ENCODE results near the gene PPM1E. TPM values are rescaled to one million over a fixed set of nuclear protein-coding genes. Genes with fewer than 3 reads are reported as not detected.

The PPM1E gene
- polyA plus RNA-seq, 1 donor from 2014 or later, result 39.5 TPM

GRCh38 chr17:59002848-59003247, 247.2 kb downstream of the PPM1E start:
- H3K9me2 ChIP-seq (ENCODE audit: insufficient read depth, low read length), result no peaks in the 10 kb centered on the region
- H3K36me3 ChIP-seq (ENCODE audit: insufficient read depth, low read length), result peaks cover 11% of the 10 kb centered on the region
- no peak overlapping the region for H3K27ac ChIP-seq (ENCODE audit: low read length)
- H4K20me1 ChIP-seq (ENCODE audit: insufficient read depth), result no peaks in the 10 kb centered on the region
- no peaks in the 10 kb centered on the region for H3F3A ChIP-seq (ENCODE audit: insufficient read depth, low read length, poor library complexity, severe bottlenecking)
- no peak overlapping the region for H3K9ac ChIP-seq (ENCODE audit: low read length)
- no peak overlapping the region for H2AFZ ChIP-seq (ENCODE audit: low read depth, low read length)
- no peaks in the 10 kb centered on the region for H3K79me2 ChIP-seq (replicated peaks; ENCODE audit: insufficient read depth, low read length)
- no peaks in the 10 kb centered on the region for H3K27me3 ChIP-seq (ENCODE audit: insufficient read depth, low read depth, low read length)
- H3K9me3 ChIP-seq (ENCODE audit: low read length), result no peaks in the 10 kb centered on the region
- no peak overlapping the region for H3K4me2 ChIP-seq (ENCODE audit: low read length)
- H3K4me3 ChIP-seq (ENCODE audit: low read length), result no peak overlapping the region
- TF ChIP-seq MXI1 (conservative IDR thresholded peaks at IDR 0.05; ENCODE audit: poor library complexity, severe bottlenecking) (no peak), REST (IDR thresholded peaks at IDR 0.05; ENCODE audit: borderline replicate concordance) (no peak), EP300 (conservative IDR thresholded peaks at IDR 0.05; ENCODE audit: poor library complexity, severe bottlenecking) (no peak), SMC3 (conservative IDR thresholded peaks at IDR 0.05; ENCODE audit: poor library complexity) (no peak), POLR2AphosphoS5 (IDR thresholded peaks at IDR 0.05) (no peak), TAF1 (IDR thresholded peaks at IDR 0.05; ENCODE audit: low read depth) (no peak), EZH2 (IDR thresholded peaks at IDR 0.05; ENCODE audit: borderline replicate concordance, insufficient read depth, low read length, poor library complexity, severe bottlenecking) (no peak), CTCF (IDR thresholded peaks at IDR 0.05; ENCODE audit: poor library complexity, severe bottlenecking) (no peak), RAD21 (conservative IDR thresholded peaks at IDR 0.05) (no peak)

GRCh38 chr17:59003860-59004259, 248.2 kb downstream of the PPM1E start:
- Histone ChIP-seq H3K4me3 (ENCODE audit: low read length) (no peak overlapping the region), H2AFZ (ENCODE audit: low read depth, low read length) (no peak overlapping the region), H3K9me2 (ENCODE audit: insufficient read depth, low read length) (no peaks in the 10 kb centered on the region), H3K79me2 (replicated peaks; ENCODE audit: insufficient read depth, low read length) (no peaks in the 10 kb centered on the region), H3K36me3 (ENCODE audit: insufficient read depth, low read length) (peaks cover 9% of the 10 kb centered on the region), H3F3A (ENCODE audit: insufficient read depth, low read length, poor library complexity, severe bottlenecking) (no peaks in the 10 kb centered on the region), H3K9me3 (ENCODE audit: low read length) (no peaks in the 10 kb centered on the region), H3K27ac (ENCODE audit: low read length) (no peak overlapping the region), H3K4me2 (ENCODE audit: low read length) (no peak overlapping the region), H3K9ac (ENCODE audit: low read length) (no peak overlapping the region), H3K27me3 (ENCODE audit: insufficient read depth, low read depth, low read length) (no peaks in the 10 kb centered on the region), H4K20me1 (ENCODE audit: insufficient read depth) (no peaks in the 10 kb centered on the region)
- TF ChIP-seq SMC3 (conservative IDR thresholded peaks at IDR 0.05; ENCODE audit: poor library complexity), result no peak
- no peak for TF ChIP-seq EP300 (conservative IDR thresholded peaks at IDR 0.05; ENCODE audit: poor library complexity, severe bottlenecking)
- no peak for TF ChIP-seq EZH2 (IDR thresholded peaks at IDR 0.05; ENCODE audit: borderline replicate concordance, insufficient read depth, low read length, poor library complexity, severe bottlenecking)
- no peak for TF ChIP-seq TAF1 (IDR thresholded peaks at IDR 0.05; ENCODE audit: low read depth)
- TF ChIP-seq POLR2AphosphoS5 (IDR thresholded peaks at IDR 0.05), result no peak
- no peak for TF ChIP-seq MXI1 (conservative IDR thresholded peaks at IDR 0.05; ENCODE audit: poor library complexity, severe bottlenecking)
